GM23338 (cell line): ENCODE results near the gene CNOT6.

Experiments
- EZH2 ChIP-seq: fragments of 200-600 bp; sonication (generic); IDR thresholded peaks from one replicate; pipeline ENCODE4 v1.8.0; 2017; ENCODE audit warnings: antibody characterized with exemption, mild to moderate bottlenecking, low read depth; ENCODE audit not compliant: unreplicated experiment
- JUNB ChIP-seq: IDR thresholded peaks from one replicate; pipeline ENCODE4 v1.6.1; 2016; ENCODE audit warnings: antibody characterized with exemption; ENCODE audit not compliant: unreplicated experiment
- POLR2AphosphoS5 ChIP-seq: IDR thresholded peaks from 2 replicates; pipeline ENCODE4 v1.6.1; 2016; ENCODE audit warnings: antibody characterized with exemption, low read depth
- TF ChIP-seq, protein P1 (sequence below), 2 experiments: fragments of 200-600 bp in 1 of 2; sonication (generic) in 1 of 2; conservative IDR thresholded peaks; 2 replicates each; pipeline versions ENCODE4 v1.5.1 to v1.6.1; 2016 to 2017; ENCODE audit warnings: antibody characterized with exemption in 2 of 2, low read depth in 2 of 2, mild to moderate bottlenecking in 2 of 2, moderate library complexity in 1 of 2

DNA sequence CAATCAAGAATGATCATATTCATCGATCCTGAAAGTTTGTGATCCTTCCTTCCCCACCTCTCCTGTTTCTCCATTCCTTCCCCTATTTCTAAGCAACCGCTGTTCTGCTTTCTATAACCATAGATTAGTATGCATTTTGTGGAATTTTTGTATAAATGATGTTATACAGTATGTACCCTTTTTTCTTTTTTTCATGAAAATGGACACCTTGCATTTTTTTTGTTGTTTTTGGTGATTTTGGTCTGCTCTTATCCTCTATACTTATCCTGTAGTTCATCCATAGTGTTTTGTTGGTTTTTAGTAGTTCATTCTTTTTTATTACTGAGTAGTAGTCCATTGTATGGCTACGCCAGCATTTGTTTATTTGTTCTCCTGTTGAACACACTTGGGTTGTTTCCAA, 51.1 kb downstream of the CNOT6 start:
- TF ChIP-seq EZH2 (no peak), JUNB (no peak), POLR2AphosphoS5 (no peak)
- TF ChIP-seq, protein P1, sequence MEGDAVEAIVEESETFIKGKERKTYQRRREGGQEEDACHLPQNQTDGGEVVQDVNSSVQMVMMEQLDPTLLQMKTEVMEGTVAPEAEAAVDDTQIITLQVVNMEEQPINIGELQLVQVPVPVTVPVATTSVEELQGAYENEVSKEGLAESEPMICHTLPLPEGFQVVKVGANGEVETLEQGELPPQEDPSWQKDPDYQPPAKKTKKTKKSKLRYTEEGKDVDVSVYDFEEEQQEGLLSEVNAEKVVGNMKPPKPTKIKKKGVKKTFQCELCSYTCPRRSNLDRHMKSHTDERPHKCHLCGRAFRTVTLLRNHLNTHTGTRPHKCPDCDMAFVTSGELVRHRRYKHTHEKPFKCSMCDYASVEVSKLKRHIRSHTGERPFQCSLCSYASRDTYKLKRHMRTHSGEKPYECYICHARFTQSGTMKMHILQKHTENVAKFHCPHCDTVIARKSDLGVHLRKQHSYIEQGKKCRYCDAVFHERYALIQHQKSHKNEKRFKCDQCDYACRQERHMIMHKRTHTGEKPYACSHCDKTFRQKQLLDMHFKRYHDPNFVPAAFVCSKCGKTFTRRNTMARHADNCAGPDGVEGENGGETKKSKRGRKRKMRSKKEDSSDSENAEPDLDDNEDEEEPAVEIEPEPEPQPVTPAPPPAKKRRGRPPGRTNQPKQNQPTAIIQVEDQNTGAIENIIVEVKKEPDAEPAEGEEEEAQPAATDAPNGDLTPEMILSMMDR (conservative IDR thresholded peaks at IDR 0.05; ENCODE audit: low read depth in 2 of 2), result no peak
